Activated naive CD8-positive, alpha-beta T cell treated with anti-CD3 and anti-CD28 coated beads, Interleukin-2, amount 10 ng/mL, durations not matched to agents 7 days and 5 days (primary cell): Measurements from ENCODE around the gene CDK14. TPM values are rescaled to one million over a fixed set of nuclear protein-coding genes. Genes with fewer than 3 reads are reported as not detected.

ENCODE experiments used
- ATAC-seq: fragments of 150-1000 bp; cut with Tn5 transposase; one replicate; pipeline ENCODE4 v1.10.0; 2021; ENCODE audit warnings: low read depth, moderate library complexity
- POLR2A ChIA-PET: fragments of 350-600 bp; sonication (Branson Sonifier 250); formaldehyde crosslinking; loops from one replicate; lab custom pipeline; 2021; ENCODE audit warnings: antibody characterized with exemption; lab: Charles Lee
- DNase-seq: peaks from one replicate; pipeline ENCODE4 v3.0.0; 2021
- H3K27ac Mint-ChIP-seq: one replicate; pipeline ENCODE4 v1.8.0; 2022; ENCODE audit warnings: mild to moderate bottlenecking, mixed read lengths
- H3K27me3 Mint-ChIP-seq: one replicate; pipeline ENCODE4 v1.8.0; 2022; ENCODE audit warnings: mild to moderate bottlenecking, moderate library complexity, mixed read lengths
- H3K36me3 Mint-ChIP-seq: one replicate; pipeline ENCODE4 v1.8.0; 2021; ENCODE audit warnings: mild to moderate bottlenecking, mixed read lengths
- H3K4me1 Mint-ChIP-seq: one replicate; pipeline ENCODE4 v1.8.0; 2021; ENCODE audit warnings: mixed read lengths
- H3K4me3 Mint-ChIP-seq: one replicate; pipeline ENCODE4 v1.8.0; 2022; ENCODE audit warnings: mild to moderate bottlenecking, moderate library complexity, mixed read lengths
- H3K9me3 Mint-ChIP-seq: one replicate; pipeline ENCODE4 v1.8.0; 2021; ENCODE audit warnings: mixed read lengths
- total RNA-seq, 2 experiments: library from RNA; stranded (reverse); gene quantifications; one replicate each; pipeline ENCODE4 v1.2.3, GENCODE V29; 2021

Gene CDK14
- total RNA-seq, 2 experiments from 2014 or later, result 0.94 to 1.2 TPM

GRCh38 chr7:91239171-91239604 is 643.1 kb downstream of the CDK14 start:
- Mint-ChIP-seq H3K4me1 (no peaks in the 10 kb centered on the region), H3K4me3 (no peak overlapping the region), H3K36me3 (no peaks in the 10 kb centered on the region), H3K27me3 (no peaks in the 10 kb centered on the region), H3K27ac (no peak overlapping the region), H3K9me3 (no peaks in the 10 kb centered on the region)
- DNase-seq (no peak), ATAC-seq (no peak)
- POLR2A ChIA-PET, result no interaction called here

- POLR2A ChIA-PET, result no interaction called here
- Mint-ChIP-seq H3K27me3 (no peaks in the 10 kb centered on the region), H3K27ac (no peak overlapping the region), H3K36me3 (no peaks in the 10 kb centered on the region), H3K4me1 (no peaks in the 10 kb centered on the region), H3K4me3 (no peak overlapping the region), H3K9me3 (no peaks in the 10 kb centered on the region)
- ATAC-seq, result no peak
- DNase-seq, result no peak
Observed at GRCh38 chr7:91239772-91240171, 643.7 kb downstream of the CDK14 start.

GRCh38 chr7:91240376-91240941 is 644.3 kb downstream of the CDK14 start:
- no peak overlapping the region for H3K27ac Mint-ChIP-seq
- no peaks in the 10 kb centered on the region for H3K27me3 Mint-ChIP-seq
- no peak overlapping the region for H3K4me3 Mint-ChIP-seq
- ATAC-seq (no peak), DNase-seq (no peak)
- no peaks in the 10 kb centered on the region for H3K4me1 Mint-ChIP-seq
- no peaks in the 10 kb centered on the region for H3K36me3 Mint-ChIP-seq
- H3K9me3 Mint-ChIP-seq, result no peaks in the 10 kb centered on the region
- POLR2A ChIA-PET, result no interaction called here

- Mint-ChIP-seq H3K27ac (no peak overlapping the region), H3K9me3 (no peaks in the 10 kb centered on the region), H3K27me3 (peaks cover 2% of the 10 kb centered on the region), H3K4me1 (no peaks in the 10 kb centered on the region), H3K4me3 (no peak overlapping the region), H3K36me3 (no peaks in the 10 kb centered on the region)
- ATAC-seq, result no peak
- DNase-seq, result no peak
- POLR2A ChIA-PET, result no interaction called here
Observed at GRCh38 chr7:91242097-91242844, 646.1 kb downstream of the CDK14 start.

- Mint-ChIP-seq H3K27me3 (peaks cover 2% of the 10 kb centered on the region), H3K4me3 (no peak overlapping the region), H3K9me3 (peaks cover 2% of the 10 kb centered on the region), H3K36me3 (no peaks in the 10 kb centered on the region), H3K27ac (no peak overlapping the region), H3K4me1 (no peaks in the 10 kb centered on the region)
- DNase-seq, result no peak
- POLR2A ChIA-PET, result no interaction called here
- no peak for ATAC-seq
Observed at GRCh38 chr7:91243591-91244301, 647.6 kb downstream of the CDK14 start.

- H3K4me3 Mint-ChIP-seq, result no peak overlapping the region
- H3K27ac Mint-ChIP-seq, result no peak overlapping the region
- DNase-seq (no peak), ATAC-seq (no peak)
- H3K9me3 Mint-ChIP-seq, result peaks cover 2% of the 10 kb centered on the region
- H3K4me1 Mint-ChIP-seq, result no peaks in the 10 kb centered on the region
- H3K36me3 Mint-ChIP-seq, result no peaks in the 10 kb centered on the region
- H3K27me3 Mint-ChIP-seq, result peaks cover 2% of the 10 kb centered on the region
- POLR2A ChIA-PET, result no interaction called here
Observed at GRCh38 chr7:91247500-91247899, 651.4 kb downstream of the CDK14 start.

- Mint-ChIP-seq H3K27ac (no peak overlapping the region), H3K4me1 (no peaks in the 10 kb centered on the region), H3K9me3 (peaks cover 2% of the 10 kb centered on the region), H3K4me3 (no peak overlapping the region), H3K27me3 (peaks cover 2% of the 10 kb centered on the region), H3K36me3 (no peaks in the 10 kb centered on the region)
- ATAC-seq (no peak), DNase-seq (no peak)
- POLR2A ChIA-PET, result no interaction called here
Observed at GRCh38 chr7:91248996-91249395, 652.9 kb downstream of the CDK14 start.

- H3K4me3 Mint-ChIP-seq, result no peak overlapping the region
- H3K9me3 Mint-ChIP-seq, result peaks cover 3% of the 10 kb centered on the region
- POLR2A ChIA-PET, result no interaction called here
Observed at GRCh38 chr7:91249506-91250233, 653.5 kb downstream of the CDK14 start.

GRCh38 chr7:91250706-91251105 is 654.6 kb downstream of the CDK14 start:
- Mint-ChIP-seq H3K4me3 (no peak overlapping the region), H3K36me3 (no peaks in the 10 kb centered on the region), H3K27me3 (no peaks in the 10 kb centered on the region), H3K9me3 (peaks cover 10% of the 10 kb centered on the region), H3K27ac (no peak overlapping the region), H3K4me1 (no peaks in the 10 kb centered on the region)
- DNase-seq (no peak), ATAC-seq (no peak)
- POLR2A ChIA-PET, result no interaction called here

More at GRCh38 chr7:91249506-91250233, 653.5 kb downstream of the CDK14 start:
- H3K27ac Mint-ChIP-seq, result no peak overlapping the region
- ATAC-seq (no peak), DNase-seq (no peak)
- peaks cover 2% of the 10 kb centered on the region for H3K27me3 Mint-ChIP-seq
- no peaks in the 10 kb centered on the region for H3K36me3 Mint-ChIP-seq
- H3K4me1 Mint-ChIP-seq, result no peaks in the 10 kb centered on the region

- POLR2A ChIA-PET, result no interaction called here
- Mint-ChIP-seq H3K9me3 (peaks cover 15% of the 10 kb centered on the region), H3K27ac (no peak overlapping the region), H3K4me3 (no peak overlapping the region), H3K27me3 (no peaks in the 10 kb centered on the region), H3K36me3 (no peaks in the 10 kb centered on the region), H3K4me1 (no peaks in the 10 kb centered on the region)
- no peak for DNase-seq
- no peak for ATAC-seq
Observed at GRCh38 chr7:91251877-91252276, 655.8 kb downstream of the CDK14 start.

Other genes starting within 250 kb of the CDK14 start
- 10 to 100 TPM; 29.3 to 31.1 TPM for gene GTPBP10, start 249.6 kb upstream of the CDK14 start, total RNA-seq
- 1 to 10 TPM; 3.6 to 5.0 TPM for gene CLDN12, start 192.9 kb upstream of the CDK14 start, total RNA-seq
- gene PTTG1IP2, start 126.7 kb upstream of the CDK14 start, total RNA-seq, result not detected